Cardiac muscle cell (in vitro differentiated cells and primary cell): ENCODE measurements around the gene TBC1D14. TPM values are rescaled to one million over a fixed set of nuclear protein-coding genes. Genes with fewer than 3 reads are reported as not detected.

Experiments
- DNase-seq, 2 donors: peaks; one replicate each; pipeline versions ENCODE4 v3.0.0 to v3.0.0-alpha.2; 2010 to 2017; ENCODE audit warnings: low read depth in 1 of 2, low spot score in 1 of 2
- H3K27ac ChIP-seq: fragments of 200-600 bp; sonication (generic); 2 replicates; pipeline ENCODE4 v1.5.1; 2016
- H3K27me3 ChIP-seq: fragments of 200-600 bp; sonication (generic); 2 replicates; pipeline ENCODE4 v1.6.0; 2016; ENCODE audit warnings: control low read depth
- H3K36me3 ChIP-seq: fragments of 200-600 bp; sonication (generic); 2 replicates; pipeline ENCODE4 v1.5.1; 2016; ENCODE audit warnings: control low read depth
- H3K4me1 ChIP-seq: fragments of 200-600 bp; sonication (generic); 2 replicates; pipeline ENCODE4 v1.8.1; 2017; ENCODE audit warnings: low read depth, mild to moderate bottlenecking, mixed run types
- H3K4me3 ChIP-seq: fragments of 200-600 bp; sonication (generic); 2 replicates; pipeline ENCODE4 v1.5.1; 2016; ENCODE audit warnings: mild to moderate bottlenecking
- H3K9me3 ChIP-seq: fragments of 200-600 bp; sonication (generic); 2 replicates; pipeline ENCODE4 v1.5.1; 2017; ENCODE audit warnings: low read depth, mild to moderate bottlenecking, control low read depth
- CTCF ChIP-seq: IDR thresholded peaks from 2 replicates; pipeline ENCODE4 v1.5.1; 2012; ENCODE audit warnings: low read depth, mild to moderate bottlenecking, low read length
- polyA plus RNA-seq: library from polyadenylated mRNA; unstranded; fragments of >200 nt; fragmentation: Nextera tagmentation; extraction: Ambion mirVana; gene quantifications from 2 replicates; pipeline ENCODE4 v1.2.1, GENCODE V29; 2016
- total RNA-seq: library from RNA; depleted of rRNA; stranded (reverse); fragments of >200 nt; gene quantifications from 2 replicates; pipeline ENCODE4 v1.2.3, GENCODE V29; 2016

TBC1D14 gene
- total and polyA plus RNA-seq, 2 experiments from 2014 or later, result 30.5 to 41.8 TPM

- peak; percentile 70 to 84 for DNase-seq
- Histone ChIP-seq H3K36me3 (no peaks in the 10 kb centered on the region), H3K9me3 (no peaks in the 10 kb centered on the region), H3K4me3 (no peak overlapping the region), H3K27me3 (no peaks in the 10 kb centered on the region), H3K27ac (no peak overlapping the region), H3K4me1 (peaks cover 6% of the 10 kb centered on the region)
- TF ChIP-seq CTCF, result peak; percentile 99
These were observed 161.3 kb downstream of the TBC1D14 start for GRCh38 chr4:7070729-7071511.

- no peak for TF ChIP-seq CTCF
- Histone ChIP-seq H3K27ac (no peak overlapping the region), H3K4me3 (no peak overlapping the region), H3K9me3 (no peaks in the 10 kb centered on the region), H3K36me3 (no peaks in the 10 kb centered on the region), H3K27me3 (no peaks in the 10 kb centered on the region), H3K4me1 (peaks cover 6% of the 10 kb centered on the region)
- DNase-seq, result no peak
These were observed 163.4 kb downstream of the TBC1D14 start for GRCh38 chr4:7073059-7073458.

GRCh38 chr4:7073526-7074390, 164.1 kb downstream of the TBC1D14 start:
- H3K36me3 ChIP-seq, result no peaks in the 10 kb centered on the region
- peak; percentile 55 to 58 for DNase-seq
- no peaks in the 10 kb centered on the region for H3K9me3 ChIP-seq
- H3K4me1 ChIP-seq, result peaks cover 5% of the 10 kb centered on the region
- H3K4me3 ChIP-seq, result no peak overlapping the region
- TF ChIP-seq CTCF, result no peak
- no peaks in the 10 kb centered on the region for H3K27me3 ChIP-seq
- H3K27ac ChIP-seq, result no peak overlapping the region

- Histone ChIP-seq H3K4me3 (no peak overlapping the region), H3K4me1 (no peaks in the 10 kb centered on the region), H3K27me3 (no peaks in the 10 kb centered on the region), H3K27ac (no peak overlapping the region), H3K9me3 (no peaks in the 10 kb centered on the region), H3K36me3 (no peaks in the 10 kb centered on the region)
- no peak for DNase-seq
- no peak for TF ChIP-seq CTCF
These were observed 164.8 kb downstream of the TBC1D14 start for GRCh38 chr4:7074426-7074825.

GRCh38 chr4:7075962-7076695, 166.5 kb downstream of the TBC1D14 start:
- Histone ChIP-seq H3K9me3 (no peaks in the 10 kb centered on the region), H3K4me1 (no peaks in the 10 kb centered on the region), H3K27me3 (no peaks in the 10 kb centered on the region), H3K4me3 (no peak overlapping the region), H3K27ac (no peak overlapping the region), H3K36me3 (no peaks in the 10 kb centered on the region)
- no peak for TF ChIP-seq CTCF
- DNase-seq, result peak in 1 of 2 donors; percentile 12
